Neuronal stem cell (in vitro differentiated cells): ENCODE results near the gene PDIA2.

ENCODE experiments used
- DNase-seq: peaks from one replicate; pipeline ENCODE4 v3.0.0-alpha.2; 2013; ENCODE audit warnings: low spot score
- H2AFZ ChIP-seq: one replicate; pipeline ENCODE4 v1.6.1; 2013; ENCODE audit warnings: mild to moderate bottlenecking, low read length, inconsistent platforms
- H2AK5ac ChIP-seq: 2 replicates; pipeline ENCODE4 v1.6.1; 2013; ENCODE audit warnings: low read depth, mild to moderate bottlenecking, inconsistent platforms, low read length, moderate library complexity, mixed read lengths
- H2BK120ac ChIP-seq: 2 replicates; pipeline ENCODE4 v1.6.1; 2013; ENCODE audit warnings: low read depth, mild to moderate bottlenecking, inconsistent platforms, low read length, moderate library complexity, mixed read lengths
- H2BK12ac ChIP-seq: one replicate; pipeline ENCODE4 v1.6.1; 2013; ENCODE audit warnings: low read length, inconsistent platforms
- H2BK15ac ChIP-seq: 2 replicates; pipeline ENCODE4 v1.6.1; 2013; ENCODE audit warnings: mild to moderate bottlenecking, low read length, inconsistent platforms, mixed read lengths
- H2BK5ac ChIP-seq: one replicate; pipeline ENCODE4 v1.6.1; 2013; ENCODE audit warnings: inconsistent platforms, mild to moderate bottlenecking, low read length, moderate library complexity
- H3K14ac ChIP-seq: one replicate; pipeline ENCODE4 v1.6.1; 2013; ENCODE audit warnings: low read length, inconsistent platforms
- H3K18ac ChIP-seq: 2 replicates; pipeline ENCODE4 v1.6.1; 2013; ENCODE audit warnings: low read length, inconsistent platforms
- H3K23ac ChIP-seq: 2 replicates; pipeline ENCODE4 v1.6.1; 2013; ENCODE audit warnings: low read depth, mild to moderate bottlenecking, mixed read lengths, low read length, inconsistent platforms; ENCODE audit not compliant: poor library complexity
- H3K27ac ChIP-seq: replicated peaks from 3 replicates; pipeline ENCODE4 v1.5.1; 2013; ENCODE audit warnings: low read length, inconsistent platforms
- H3K27me3 ChIP-seq, 3 experiments: 2 replicates each; pipeline ENCODE4 v1.6.1; 2013; ENCODE audit warnings: low read length in 3 of 3, mild to moderate bottlenecking in 2 of 3, inconsistent platforms in 1 of 3, low read depth in 1 of 3, mixed read lengths in 1 of 3, moderate library complexity in 1 of 3; ENCODE audit not compliant: control insufficient read depth in 3 of 3, insufficient read depth in 3 of 3
- H3K36me3 ChIP-seq, 2 donors: replicated peaks in 1 of 2; 2 replicates each; pipeline ENCODE4 v1.6.1; 2013; ENCODE audit warnings: low read length in 2 of 2; ENCODE audit not compliant: control insufficient read depth in 2 of 2, insufficient read depth in 2 of 2
- H3K4ac ChIP-seq: 2 replicates; pipeline ENCODE4 v1.6.1; 2013; ENCODE audit warnings: inconsistent platforms, mild to moderate bottlenecking, low read length, moderate library complexity
- H3K4me1 ChIP-seq, 2 donors: 1 replicate in 1 of 2; 2 replicates in 1 of 2; pipeline ENCODE4 v1.6.1; 2013; ENCODE audit warnings: low read length in 2 of 2, low read depth in 1 of 2; ENCODE audit not compliant: control insufficient read depth in 2 of 2, insufficient read depth in 1 of 2
- H3K4me2 ChIP-seq: one replicate; pipeline ENCODE4 v1.6.1; 2013; ENCODE audit warnings: mild to moderate bottlenecking, low read length, inconsistent platforms; ENCODE audit not compliant: insufficient read depth, poor library complexity, severe bottlenecking
- H3K4me3 ChIP-seq, 2 donors: 2 replicates each; pipeline ENCODE4 v1.5.1; 2013; ENCODE audit warnings: low read length in 2 of 2, mild to moderate bottlenecking in 2 of 2, inconsistent platforms in 1 of 2, moderate library complexity in 1 of 2
- H3K79me1 ChIP-seq: one replicate; pipeline ENCODE4 v1.6.1; 2013; ENCODE audit warnings: low read depth, mild to moderate bottlenecking, inconsistent platforms, low read length, moderate library complexity
- H3K9ac ChIP-seq: one replicate; pipeline ENCODE4 v1.6.1; 2013; ENCODE audit warnings: mild to moderate bottlenecking, low read depth, low read length, inconsistent platforms; ENCODE audit not compliant: poor library complexity
- H3K9me3 ChIP-seq, 2 donors: replicated peaks in 1 of 2; 2 replicates each; pipeline versions ENCODE3 to v1.6.1; 2013; ENCODE audit warnings: low read length in 2 of 2, mild to moderate bottlenecking in 2 of 2, inconsistent platforms in 1 of 2, low read depth in 1 of 2, mixed read lengths in 1 of 2, moderate library complexity in 1 of 2; ENCODE audit not compliant: control insufficient read depth in 2 of 2, insufficient read depth in 1 of 2
- H4K8ac ChIP-seq: one replicate; pipeline ENCODE4 v1.6.1; 2013; ENCODE audit warnings: low read depth, mild to moderate bottlenecking, inconsistent platforms, low read length, moderate library complexity
- H4K91ac ChIP-seq: one replicate; pipeline ENCODE4 v1.6.1; 2013; ENCODE audit warnings: low read length, low read depth, mild to moderate bottlenecking, inconsistent platforms; ENCODE audit not compliant: poor library complexity
- WGBS, 2 donors: extraction: QIAGEN DNeasy Blood & Tissue Kit; methylation state at CpG; one replicate each; pipeline ENCODE4 v1.1.7; 2013; ENCODE audit warnings: missing lambda C conversion rate in 2 of 2, mixed read lengths in 1 of 2; ENCODE audit not compliant: insufficient read length in 2 of 2, insufficient replicate concordance in 1 of 2; ENCODE audit errors: extremely low coverage in 2 of 2; 5-methylcytosine and 5-hydroxymethylcytosine counted together

Gene PDIA2

GRCh38 chr16:289395-289997 is 6.5 kb downstream of the PDIA2 start:
- Histone ChIP-seq H4K91ac (no peak overlapping the region), H3K23ac (no peak overlapping the region), H3K4me1 (no peaks in the 10 kb centered on the region), H3K4ac (no peak overlapping the region), H3K9ac (peak overlapping the region; percentile 70), H2AFZ (no peak overlapping the region), H2BK120ac (no peak overlapping the region), H3K9me3 (peaks cover 5 to 10% of the 10 kb centered on the region in 2 donors), H3K36me3 (peaks cover 31 to 75% of the 10 kb centered on the region in 2 donors), H3K14ac (no peak overlapping the region), H2BK15ac (no peak overlapping the region), H2BK5ac (peak overlapping the region; percentile 39), H3K4me3 (no peak overlapping the region), H4K8ac (no peak overlapping the region), H3K4me2 (no peak overlapping the region), H2BK12ac (no peak overlapping the region), H3K79me1 (peaks cover 4% of the 10 kb centered on the region), H3K18ac (no peak overlapping the region), H3K27ac (no peak overlapping the region), H3K27me3 (no peaks in the 10 kb centered on the region), H2AK5ac (no peak overlapping the region)
- no peak for DNase-seq
- WGBS, 2 donors, result no CpG with 5 or more reads among the region's 22 CpGs

DNA sequence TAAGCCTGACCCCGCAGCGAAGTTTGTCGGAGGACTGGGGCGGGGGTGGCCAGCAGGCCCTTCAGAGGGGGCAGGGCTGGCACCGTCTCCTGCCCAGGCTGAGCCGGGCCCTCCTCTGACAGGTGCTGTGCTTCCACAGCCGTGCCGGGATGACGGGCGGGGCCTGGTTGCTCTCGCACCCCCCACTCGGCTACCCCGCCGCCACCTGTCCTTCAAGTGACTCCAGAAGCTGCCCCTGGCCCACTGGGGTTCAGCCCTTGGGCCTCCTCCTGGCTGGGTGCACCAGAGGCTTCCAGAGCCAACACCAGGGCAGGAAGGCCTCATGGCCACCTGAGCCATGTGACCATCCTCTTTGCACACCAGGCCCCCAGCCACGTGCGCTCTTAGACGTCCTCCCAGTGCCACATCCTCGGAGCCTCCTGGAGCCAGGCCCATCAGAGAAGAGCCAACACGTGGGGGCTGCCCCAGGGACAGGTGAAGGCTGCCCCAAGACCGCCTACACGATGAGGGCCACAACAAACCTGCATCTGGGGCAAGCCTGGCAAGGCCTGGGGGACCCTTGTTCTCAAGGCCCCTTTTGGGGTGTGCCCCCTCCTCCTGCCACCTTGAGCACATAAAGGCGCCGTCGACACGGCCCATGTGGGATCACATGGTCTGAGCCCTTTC is 7.2 kb downstream of the PDIA2 start:
- peak overlapping the region; percentile 39 for H2BK5ac ChIP-seq
- no peak overlapping the region for H3K4me3 ChIP-seq
- no peak overlapping the region for H3K27ac ChIP-seq
- H3K27me3 ChIP-seq, result no peaks in the 10 kb centered on the region
- H4K8ac ChIP-seq, result no peak overlapping the region
- H3K18ac ChIP-seq, result no peak overlapping the region
- H3K36me3 ChIP-seq, result peaks cover 31 to 75% of the 10 kb centered on the region in 2 donors
- H3K9ac ChIP-seq, result no peak overlapping the region
- H3K14ac ChIP-seq, result no peak overlapping the region
- no peak overlapping the region for H3K4ac ChIP-seq
- peaks cover 4% of the 10 kb centered on the region for H3K79me1 ChIP-seq
- H2BK15ac ChIP-seq, result no peak overlapping the region
- peaks cover 5% of the 10 kb centered on the region in 2 donors for H3K9me3 ChIP-seq
- no CpG with 5 or more reads among the region's 25 CpGs for WGBS, 2 donors
- DNase-seq, result no peak
- no peak overlapping the region for H2BK12ac ChIP-seq
- H3K4me1 ChIP-seq, result no peaks in the 10 kb centered on the region
- H4K91ac ChIP-seq, result no peak overlapping the region
- no peak overlapping the region for H2AFZ ChIP-seq
- H2AK5ac ChIP-seq, result no peak overlapping the region
- H3K23ac ChIP-seq, result peak overlapping the region; percentile 85
- H3K4me2 ChIP-seq, result no peak overlapping the region
- H2BK120ac ChIP-seq, result no peak overlapping the region

DNA sequence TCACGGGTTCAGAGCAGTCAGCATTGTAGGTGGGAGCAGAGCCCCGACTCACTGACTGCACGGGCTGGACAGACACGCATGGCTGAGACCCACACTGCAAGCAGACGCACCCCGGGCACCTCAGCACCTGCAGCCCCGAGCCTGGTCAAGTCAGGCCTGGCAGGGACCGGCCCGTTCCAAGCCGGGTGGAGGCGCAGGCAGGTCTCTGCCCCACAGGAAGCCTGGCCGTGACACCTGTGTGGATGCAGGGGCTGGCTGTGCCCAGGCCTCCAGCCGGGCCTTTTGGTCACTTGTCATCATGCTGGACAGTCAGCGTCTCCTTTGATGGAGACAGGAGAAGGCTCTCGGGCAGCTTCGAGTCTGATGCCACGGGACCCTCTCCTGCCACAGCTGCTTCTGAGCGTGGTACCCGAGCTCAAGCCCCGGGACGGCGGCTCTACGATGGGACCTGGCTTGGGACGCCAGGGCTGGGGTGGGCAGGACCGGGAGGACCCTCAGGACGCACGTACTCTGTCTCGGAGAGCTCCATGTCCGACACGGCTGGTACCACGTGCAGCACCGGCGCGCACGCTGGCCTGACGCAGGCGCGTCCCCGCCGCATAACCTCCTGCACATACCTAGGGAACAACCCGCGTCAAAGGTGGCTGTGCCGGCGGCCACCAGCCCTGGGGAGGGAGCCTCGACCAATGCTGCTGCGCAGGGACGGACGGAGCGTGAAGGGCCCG is 7.9 kb downstream of the PDIA2 start:
- Histone ChIP-seq H3K27ac (no peak overlapping the region), H4K91ac (no peak overlapping the region), H3K9me3 (peaks cover 5% of the 10 kb centered on the region in 2 donors), H2AK5ac (no peak overlapping the region), H3K23ac (peak overlapping the region; percentile 85), H3K79me1 (peaks cover 4% of the 10 kb centered on the region), H2BK15ac (no peak overlapping the region), H3K27me3 (no peaks in the 10 kb centered on the region), H3K36me3 (peaks cover 31 to 76% of the 10 kb centered on the region in 2 donors), H3K18ac (no peak overlapping the region), H2AFZ (no peak overlapping the region), H3K14ac (no peak overlapping the region), H3K4me1 (no peaks in the 10 kb centered on the region), H2BK12ac (no peak overlapping the region), H2BK120ac (no peak overlapping the region), H3K4ac (no peak overlapping the region), H2BK5ac (peak overlapping the region; percentile 39), H3K9ac (no peak overlapping the region), H3K4me2 (no peak overlapping the region), H4K8ac (no peak overlapping the region), H3K4me3 (no peak overlapping the region)
- no peak for DNase-seq
- WGBS, 2 donors, result no CpG with 5 or more reads among the region's 50 CpGs

- no peak overlapping the region for H2AFZ ChIP-seq
- no peak overlapping the region for H2BK15ac ChIP-seq
- WGBS, 2 donors, result no CpG with 5 or more reads among the region's 17 CpGs
- no peak overlapping the region for H4K91ac ChIP-seq
- H3K14ac ChIP-seq, result no peak overlapping the region
- no peak overlapping the region for H3K4ac ChIP-seq
- H3K9ac ChIP-seq, result no peak overlapping the region
- H3K4me2 ChIP-seq, result no peak overlapping the region
- no peaks in the 10 kb centered on the region for H3K27me3 ChIP-seq
- no peak overlapping the region for H3K4me3 ChIP-seq
- no peak overlapping the region for H3K18ac ChIP-seq
- no peak overlapping the region for H2BK12ac ChIP-seq
- H3K9me3 ChIP-seq, result peaks cover 1 to 2% of the 10 kb centered on the region in 2 donors
- H3K23ac ChIP-seq, result no peak overlapping the region
- H3K27ac ChIP-seq, result no peak overlapping the region
- no peaks in the 10 kb centered on the region for H3K4me1 ChIP-seq
- no peak overlapping the region for H2BK5ac ChIP-seq
- no peak overlapping the region for H4K8ac ChIP-seq
- no peak overlapping the region for H2AK5ac ChIP-seq
- peaks cover 4% of the 10 kb centered on the region for H3K79me1 ChIP-seq
- no peak for DNase-seq
- peaks cover 27 to 80% of the 10 kb centered on the region in 2 donors for H3K36me3 ChIP-seq
- H2BK120ac ChIP-seq, result no peak overlapping the region
Measured at GRCh38 chr16:291539-291938, 8.6 kb downstream of the PDIA2 start.
